Upper lobe of right lung (tissue), 1 donor: ENCODE data around the gene PMFBP1. TPM values are rescaled to one million over a fixed set of nuclear protein-coding genes. Genes with fewer than 3 reads are reported as not detected.

Source experiments
- ATAC-seq: fragments of 200-7000 bp; cut with Tn5 transposase; one replicate; pipeline ENCODE4 v1.9.1; 2020; ENCODE audit warnings: mild to moderate bottlenecking, moderate library complexity
- DNase-seq: peaks from one replicate; pipeline ENCODE4 v3.0.0-alpha.2; 2020
- H3K27ac ChIP-seq: fragments of 200-600 bp; one replicate; pipeline ENCODE4 v1.8.0; 2022
- H3K27me3 ChIP-seq: fragments of 200-600 bp; one replicate; pipeline ENCODE4 v1.8.0; 2022; ENCODE audit warnings: mild to moderate bottlenecking
- H3K36me3 ChIP-seq: fragments of 200-600 bp; one replicate; pipeline ENCODE4 v1.8.0; 2022
- H3K4me1 ChIP-seq: fragments of 200-600 bp; one replicate; pipeline ENCODE4 v1.8.0; 2022
- H3K4me3 ChIP-seq: fragments of 200-600 bp; one replicate; pipeline ENCODE4 v1.8.0; 2022; ENCODE audit warnings: mild to moderate bottlenecking
- H3K9me3 ChIP-seq: fragments of 200-600 bp; one replicate; pipeline ENCODE4 v1.8.0; 2022
- CTCF ChIP-seq: fragments of 200-600 bp; IDR thresholded peaks from one replicate; pipeline ENCODE4 v1.8.0; 2022; ENCODE audit warnings: antibody characterized with exemption
- intact Hi-C: fragments of 100-400 bp; cut with DNase I; formaldehyde crosslinking; loops from one replicate; pipeline ENCODE4 v1.11.0; 2022
- total RNA-seq: library from RNA; stranded (reverse); fragmentation: NEBNext Ultra II Directional; extraction: Animal tissue kit (Norgen Biotek cat#: 25700); gene quantifications from one replicate; pipeline ENCODE4 v1.2.1, GENCODE V29; 2021
- donor health status: DM: no; HTN: yes; CAD: no; lungs with severe emphysema.

PMFBP1 gene
- total RNA-seq, 1 donor from 2014 or later, result 0.23 TPM

DNA sequence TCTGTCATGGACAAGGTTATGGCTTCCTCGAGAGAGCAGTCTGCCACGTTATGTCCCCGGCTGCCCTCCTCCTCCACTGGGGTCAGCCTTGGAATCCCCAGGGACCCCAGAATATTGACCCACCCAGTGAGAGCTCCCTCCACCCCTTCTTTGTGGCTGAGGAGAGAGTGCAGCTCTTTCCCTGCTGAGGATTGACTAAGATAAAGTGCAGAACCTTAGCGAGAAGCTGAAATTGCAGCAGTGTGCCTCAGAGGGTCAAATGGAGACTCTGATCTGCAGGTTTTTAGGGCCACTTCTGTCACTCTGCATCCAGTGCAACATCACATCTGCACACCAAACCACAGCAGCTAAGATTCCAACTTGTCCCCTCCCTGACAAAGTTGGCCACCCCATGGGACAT lies 25.6 kb upstream of the PMFBP1 start:
- no peak for TF ChIP-seq CTCF
- H3K27ac ChIP-seq, result no peak overlapping the region
- H3K9me3 ChIP-seq, result no peaks in the 10 kb centered on the region
- H3K4me3 ChIP-seq, result no peak overlapping the region
- H3K27me3 ChIP-seq, result no peaks in the 10 kb centered on the region
- DNase-seq (no peak), ATAC-seq (no peak)
- intact Hi-C loops, result no loop called here
- no peaks in the 10 kb centered on the region for H3K36me3 ChIP-seq
- no peaks in the 10 kb centered on the region for H3K4me1 ChIP-seq

DNA sequence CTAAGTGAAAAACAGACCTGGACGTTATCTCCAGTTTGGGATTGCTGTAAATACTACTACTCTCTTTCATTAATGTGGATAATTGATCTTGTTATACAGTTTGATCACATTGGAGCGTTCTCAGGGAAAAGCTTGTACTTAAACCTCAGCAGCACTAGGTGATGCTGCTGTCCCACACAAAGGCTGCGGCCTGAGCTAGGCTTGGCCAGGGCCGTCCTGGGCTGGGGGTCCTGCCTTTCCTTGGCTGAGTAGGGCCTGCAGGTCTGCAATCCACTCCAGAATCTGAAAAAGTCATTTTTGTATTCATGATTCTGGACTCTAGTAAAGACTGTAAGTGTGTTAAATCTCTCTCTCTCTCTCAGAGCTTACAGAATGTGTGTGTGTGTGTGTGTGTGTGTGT lies 23.7 kb upstream of the PMFBP1 start:
- intact Hi-C loops, result no loop called here
- Histone ChIP-seq H3K36me3 (no peaks in the 10 kb centered on the region), H3K4me1 (no peaks in the 10 kb centered on the region), H3K27ac (no peak overlapping the region), H3K9me3 (no peaks in the 10 kb centered on the region), H3K4me3 (no peak overlapping the region), H3K27me3 (no peaks in the 10 kb centered on the region)
- TF ChIP-seq CTCF, result no peak
- DNase-seq (no peak), ATAC-seq (no peak)

DNA sequence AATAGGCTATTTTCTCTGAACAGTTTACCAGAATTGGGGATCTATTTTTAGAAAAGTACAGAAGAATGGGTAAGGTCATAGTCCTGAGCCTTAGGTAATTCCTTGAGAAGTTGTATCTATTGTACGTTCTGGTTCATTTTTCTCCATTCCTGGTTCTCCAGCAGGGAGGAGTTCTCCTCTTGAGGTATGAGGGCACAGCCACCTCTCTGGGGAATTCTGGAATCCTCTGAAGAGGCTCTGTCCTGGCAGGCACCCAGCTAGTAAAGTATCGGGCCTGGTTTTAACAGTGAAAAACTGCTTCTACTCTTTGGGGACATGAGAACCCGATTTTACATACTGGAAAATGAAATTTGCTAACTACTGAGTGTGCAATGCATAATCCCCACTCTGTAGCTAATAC lies 19.6 kb upstream of the PMFBP1 start:
- H3K4me1 ChIP-seq, result no peaks in the 10 kb centered on the region
- H3K27me3 ChIP-seq, result no peaks in the 10 kb centered on the region
- no peak for TF ChIP-seq CTCF
- H3K4me3 ChIP-seq, result no peak overlapping the region
- H3K27ac ChIP-seq, result no peak overlapping the region
- peak; percentile 57 for ATAC-seq
- intact Hi-C loops, result no loop called here
- H3K36me3 ChIP-seq, result no peaks in the 10 kb centered on the region
- H3K9me3 ChIP-seq, result no peaks in the 10 kb centered on the region
- no peak for DNase-seq

DNA sequence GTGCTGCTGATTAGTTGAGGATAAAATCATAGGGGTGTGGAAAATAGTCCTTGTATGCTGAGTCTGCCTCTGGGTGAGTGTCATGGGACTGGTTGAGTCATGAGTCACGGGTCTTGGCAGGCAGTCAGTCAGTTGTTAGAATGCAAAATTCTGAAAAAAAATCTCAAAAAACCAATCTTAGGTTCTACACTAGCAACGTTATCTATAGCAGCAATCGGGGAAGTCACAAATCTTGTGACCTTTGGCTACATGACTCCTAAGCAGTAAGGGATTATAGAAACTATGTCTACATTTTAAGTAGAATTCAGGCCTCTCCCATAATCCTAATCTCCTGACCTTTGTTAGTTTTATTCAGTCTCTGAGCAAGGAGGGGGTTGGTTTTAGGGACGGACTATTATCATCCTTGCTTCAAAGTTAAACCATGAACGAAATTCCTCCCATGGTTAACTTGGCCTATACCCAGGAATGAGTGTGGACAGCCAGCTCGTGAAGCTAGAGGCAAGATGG lies 18.0 kb upstream of the PMFBP1 start:
- DNase-seq, result no peak
- H3K27ac ChIP-seq, result no peak overlapping the region
- no peaks in the 10 kb centered on the region for H3K9me3 ChIP-seq
- no peak overlapping the region for H3K4me3 ChIP-seq
- peak; percentile 71 for ATAC-seq
- TF ChIP-seq CTCF, result no peak
- no peaks in the 10 kb centered on the region for H3K4me1 ChIP-seq
- no peaks in the 10 kb centered on the region for H3K27me3 ChIP-seq
- H3K36me3 ChIP-seq, result no peaks in the 10 kb centered on the region
- intact Hi-C loops, result no loop called here

DNA sequence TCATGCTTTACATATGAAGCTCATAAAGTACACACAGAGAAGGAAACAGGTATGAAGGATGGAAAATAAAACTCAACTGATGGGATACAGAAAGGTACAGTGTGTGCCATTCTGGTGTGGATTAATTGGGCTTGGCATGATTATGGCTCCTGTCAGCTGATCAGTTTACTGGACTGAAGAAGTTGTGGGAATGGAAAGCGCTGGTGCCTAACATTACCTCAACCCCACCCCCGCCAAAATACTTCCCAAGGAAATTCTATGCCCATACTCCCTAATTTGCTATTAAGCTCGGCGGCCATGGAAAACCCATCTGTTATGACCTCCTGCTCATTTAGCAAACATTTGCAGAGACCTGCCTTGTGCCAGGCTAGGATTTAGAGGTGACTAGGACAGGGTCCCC lies 16.6 kb upstream of the PMFBP1 start:
- DNase-seq (no peak), ATAC-seq (no peak)
- no peaks in the 10 kb centered on the region for H3K9me3 ChIP-seq
- H3K4me1 ChIP-seq, result no peaks in the 10 kb centered on the region
- no peak overlapping the region for H3K27ac ChIP-seq
- H3K27me3 ChIP-seq, result no peaks in the 10 kb centered on the region
- H3K36me3 ChIP-seq, result no peaks in the 10 kb centered on the region
- TF ChIP-seq CTCF, result no peak
- H3K4me3 ChIP-seq, result no peak overlapping the region
- intact Hi-C loops, result no loop called here

GRCh38 chr16:72187551-72187950 lies 15.6 kb upstream of the PMFBP1 start:
- H3K36me3 ChIP-seq, result no peaks in the 10 kb centered on the region
- intact Hi-C loops, result no loop called here
- no peak for TF ChIP-seq CTCF
- no peak overlapping the region for H3K4me3 ChIP-seq
- no peak for DNase-seq
- ATAC-seq, result no peak
- H3K4me1 ChIP-seq, result no peaks in the 10 kb centered on the region
- H3K27me3 ChIP-seq, result no peaks in the 10 kb centered on the region
- H3K9me3 ChIP-seq, result no peaks in the 10 kb centered on the region
- H3K27ac ChIP-seq, result no peak overlapping the region
